AG04449 (cell line): Measurements from ENCODE around the gene C5orf24.

ENCODE experiments used
- CTCF ChIA-PET: fragments of 350-600 bp; formaldehyde crosslinking; extraction: SDS; loops from one replicate; lab custom pipeline; 2021; ENCODE audit warnings: antibody characterized with exemption; lab: Yijun Ruan, JAX
- POLR2A ChIA-PET: fragments of 400-600, 350-600 bp; formaldehyde crosslinking; extraction: SDS; loops from one replicate; lab custom pipeline; 2020; ENCODE audit warnings: antibody characterized with exemption, inconsistent platforms; lab: Yijun Ruan, JAX
- DNase-seq: peaks from one replicate; pipeline ENCODE4 v3.0.0-alpha.2; 2010; ENCODE audit warnings: low read depth, low spot score
- H3K4me3 ChIP-seq: 2 replicates; pipeline ENCODE4 v1.5.1; 2011; ENCODE audit warnings: low read depth, mild to moderate bottlenecking, control low read depth, low read length
- TF ChIP-seq, protein P1 (sequence below): IDR thresholded peaks from one replicate; pipeline ENCODE4 v1.5.1; 2011; ENCODE audit warnings: mild to moderate bottlenecking, moderate library complexity, low read length, control low read depth, inconsistent platforms; ENCODE audit not compliant: insufficient read depth; ENCODE audit errors: missing control alignments

Gene C5orf24

DNA sequence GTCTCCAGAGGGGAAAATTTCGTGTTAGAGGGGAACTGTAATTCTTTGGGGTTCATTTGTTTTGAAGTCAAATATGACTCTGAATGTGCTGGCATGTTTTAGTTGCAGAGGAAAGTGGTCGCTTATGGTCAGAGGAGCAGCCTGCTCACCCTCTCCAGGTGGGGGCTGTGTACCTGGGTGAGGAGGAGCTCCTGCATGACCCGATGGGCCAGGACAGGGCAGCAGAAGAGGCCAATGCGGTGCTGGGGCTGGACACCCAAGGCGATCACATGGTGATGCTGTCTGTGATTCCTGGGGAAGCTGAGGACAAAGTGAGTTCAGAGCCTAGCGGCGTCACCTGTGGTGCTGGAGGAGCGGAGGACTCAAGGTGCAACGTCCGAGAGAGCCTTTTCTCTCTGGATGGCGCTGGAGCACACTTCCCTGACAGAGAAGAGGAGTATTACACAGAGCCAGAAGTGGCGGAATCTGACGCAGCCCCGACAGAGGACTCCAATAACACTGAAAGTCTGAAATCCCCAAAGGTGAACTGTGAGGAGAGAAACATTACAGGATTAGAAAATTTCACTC, 41.9 kb downstream of the C5orf24 start:
- no peak overlapping the region for H3K4me3 ChIP-seq
- TF ChIP-seq, protein P1, sequence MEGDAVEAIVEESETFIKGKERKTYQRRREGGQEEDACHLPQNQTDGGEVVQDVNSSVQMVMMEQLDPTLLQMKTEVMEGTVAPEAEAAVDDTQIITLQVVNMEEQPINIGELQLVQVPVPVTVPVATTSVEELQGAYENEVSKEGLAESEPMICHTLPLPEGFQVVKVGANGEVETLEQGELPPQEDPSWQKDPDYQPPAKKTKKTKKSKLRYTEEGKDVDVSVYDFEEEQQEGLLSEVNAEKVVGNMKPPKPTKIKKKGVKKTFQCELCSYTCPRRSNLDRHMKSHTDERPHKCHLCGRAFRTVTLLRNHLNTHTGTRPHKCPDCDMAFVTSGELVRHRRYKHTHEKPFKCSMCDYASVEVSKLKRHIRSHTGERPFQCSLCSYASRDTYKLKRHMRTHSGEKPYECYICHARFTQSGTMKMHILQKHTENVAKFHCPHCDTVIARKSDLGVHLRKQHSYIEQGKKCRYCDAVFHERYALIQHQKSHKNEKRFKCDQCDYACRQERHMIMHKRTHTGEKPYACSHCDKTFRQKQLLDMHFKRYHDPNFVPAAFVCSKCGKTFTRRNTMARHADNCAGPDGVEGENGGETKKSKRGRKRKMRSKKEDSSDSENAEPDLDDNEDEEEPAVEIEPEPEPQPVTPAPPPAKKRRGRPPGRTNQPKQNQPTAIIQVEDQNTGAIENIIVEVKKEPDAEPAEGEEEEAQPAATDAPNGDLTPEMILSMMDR: no peak
- no peak for DNase-seq
- POLR2A ChIA-PET: no interaction called here
- CTCF ChIA-PET: interaction anchor here (3.5 kb wide), 1 partner anchor 17 kb away, joined by 23 read pairs; the partner anchor contains the start of gene PCBD2

DNA sequence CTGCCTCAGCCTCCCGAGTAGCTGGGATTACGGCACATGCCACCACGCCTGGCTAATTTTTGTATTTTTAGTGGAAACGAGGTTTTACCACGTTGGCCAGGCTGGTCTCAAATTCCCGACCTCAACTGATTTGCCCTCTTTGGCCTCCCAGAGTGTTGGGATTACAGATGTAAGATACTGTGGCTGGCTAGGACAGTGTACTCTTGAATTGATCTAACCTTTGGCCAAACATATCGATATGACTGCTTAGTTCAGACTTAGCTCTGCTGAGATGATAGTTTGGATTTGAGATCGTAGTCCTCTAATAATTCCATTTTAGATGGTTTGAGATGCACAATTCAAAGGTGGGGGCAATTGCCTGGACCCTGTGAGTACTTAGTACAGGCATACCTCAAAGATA, 43.6 kb downstream of the C5orf24 start:
- ChIA-PET CTCF (no interaction called here), POLR2A (interaction anchor here (0.7 kb wide), 1 partner anchor 12 kb away, joined by 5 read pairs; no protein-coding TSS in a partner anchor)
- DNase-seq: no peak
- TF ChIP-seq, protein P1: no peak
- no peak overlapping the region for H3K4me3 ChIP-seq

DNA sequence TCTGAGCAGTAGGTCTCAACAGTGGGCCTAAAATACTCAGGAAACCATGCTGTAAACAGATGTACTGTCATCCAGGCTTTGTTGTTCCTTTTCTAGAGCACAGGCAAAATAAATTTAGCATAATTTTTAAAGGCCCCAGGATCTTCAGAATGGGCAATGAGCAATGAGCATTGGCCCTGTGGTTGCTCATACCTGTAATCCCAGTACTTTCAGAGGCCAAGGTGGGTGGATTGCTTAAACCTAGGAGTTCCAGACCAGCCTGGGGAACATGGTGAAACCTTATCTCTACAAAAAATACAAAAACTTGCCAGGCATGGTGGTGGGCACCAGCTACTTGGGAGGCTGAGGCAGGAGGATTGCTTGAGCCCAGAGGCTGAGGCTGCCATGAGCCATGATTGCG, 45.7 kb downstream of the C5orf24 start:
- no peak overlapping the region for H3K4me3 ChIP-seq
- TF ChIP-seq, protein P1: no peak
- POLR2A ChIA-PET: no interaction called here
- no peak for DNase-seq
- CTCF ChIA-PET: interaction anchor here (3.4 kb wide), 1 partner anchor 13 kb away, joined by 19 read pairs; the partner anchor contains the start of gene PCBD2

DNA sequence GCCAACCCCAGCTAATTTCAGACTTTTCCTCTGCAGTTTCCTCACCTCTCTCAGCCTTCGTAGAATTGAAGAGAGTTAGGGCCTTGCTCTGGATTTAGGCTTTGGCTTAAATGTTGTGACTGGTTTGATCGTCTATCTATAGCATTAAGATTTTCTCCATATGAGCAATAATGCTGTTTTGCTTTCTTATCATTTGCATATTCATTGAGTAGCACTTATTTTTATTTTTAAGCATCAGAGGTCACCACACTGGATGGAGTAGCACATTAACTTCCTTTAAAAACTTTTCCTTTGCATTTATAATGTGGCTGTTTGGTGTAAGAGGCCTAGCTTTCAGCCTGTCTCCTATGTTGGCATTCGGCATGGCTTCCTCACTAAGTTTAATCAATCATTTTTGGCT, 46.5 kb downstream of the C5orf24 start:
- ChIA-PET CTCF (interaction anchor here (3.4 kb wide), 1 partner anchor 12 kb away, joined by 19 read pairs; the partner anchor contains the start of gene PCBD2), POLR2A (no interaction called here)

DNA sequence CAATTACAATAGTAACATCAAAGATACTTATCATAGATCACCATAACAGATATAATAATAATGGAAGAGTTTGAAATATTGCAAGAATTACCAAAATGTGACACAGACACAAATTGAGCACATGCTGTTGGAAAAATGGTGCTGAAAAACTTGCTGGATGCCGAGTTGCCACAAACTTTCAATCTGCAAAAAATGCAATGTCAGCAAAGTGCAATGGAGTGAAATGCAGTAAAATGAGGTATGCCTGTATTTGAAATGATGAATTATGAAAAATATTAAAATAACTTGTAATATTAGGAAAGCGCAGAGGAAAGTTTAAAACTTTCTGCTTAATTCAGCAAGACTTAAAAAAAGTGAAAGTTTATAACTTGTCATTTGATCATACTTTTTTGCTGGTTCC, 47.2 kb downstream of the C5orf24 start:
- ChIA-PET CTCF (interaction anchor here (3.4 kb wide), 1 partner anchor 11 kb away, joined by 19 read pairs; the partner anchor contains the start of gene PCBD2), POLR2A (no interaction called here)
- no peak for DNase-seq
- TF ChIP-seq, protein P1: no peak
- no peak overlapping the region for H3K4me3 ChIP-seq

More for the DNA sequence above, 46.5 kb downstream of the C5orf24 start:
- no peak for DNase-seq
- H3K4me3 ChIP-seq: no peak overlapping the region
- TF ChIP-seq, protein P1: no peak

DNA sequence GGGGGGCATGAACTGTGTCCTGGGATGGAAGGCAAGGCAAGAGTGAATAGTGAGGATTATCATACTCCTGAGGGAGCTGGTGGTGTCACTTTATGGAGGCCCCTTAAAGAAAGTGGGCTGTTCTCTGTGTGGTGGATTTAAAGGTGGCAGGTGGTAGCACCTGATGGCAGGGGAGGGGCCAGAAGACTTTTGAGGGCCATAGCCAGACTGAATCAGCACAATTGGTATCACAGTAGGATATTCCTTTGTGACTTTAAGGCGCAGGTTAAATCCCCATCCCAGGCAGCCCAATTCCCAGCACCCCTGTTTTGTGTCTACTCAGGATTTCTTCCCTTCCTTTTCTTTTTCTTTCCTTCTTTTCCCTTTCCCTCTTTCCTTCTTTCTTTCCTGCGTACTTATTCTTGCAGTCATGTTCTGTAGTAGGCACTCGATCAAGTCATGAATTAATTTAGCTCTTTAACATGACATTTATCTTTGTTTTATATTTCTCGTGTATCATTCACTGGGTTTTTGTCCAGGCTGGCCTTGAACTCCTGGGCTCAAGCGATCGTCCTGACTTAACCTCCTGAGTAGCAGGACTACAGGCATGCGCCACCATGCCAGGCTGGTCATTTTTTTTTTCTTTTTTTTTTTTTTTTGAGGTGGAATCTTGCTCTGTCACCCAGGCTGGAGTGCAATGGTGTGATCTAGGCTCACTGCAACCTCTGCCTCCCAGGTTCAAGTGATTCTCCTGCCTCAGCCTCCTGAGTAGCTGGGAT, 48.2 kb downstream of the C5orf24 start:
- TF ChIP-seq, protein P1: no peak
- CTCF ChIA-PET: interaction anchor here (2.4 to 3.4 kb wide), 2 partner anchors 10 to 11 kb away, joined by 19 to 20 read pairs; partner anchors contain the start of gene PCBD2
- DNase-seq: no peak
- no peak overlapping the region for H3K4me3 ChIP-seq
- POLR2A ChIA-PET: no interaction called here
